PC-9 (cell line): Measurements from ENCODE around the gene PTPN13. TPM values are rescaled to one million over a fixed set of nuclear protein-coding genes. Genes with fewer than 3 reads are reported as not detected.

Experiments
- BruUV-seq: library from RNA; stranded (reverse); fragments of 400-500 nt; replicated peaks from 2 replicates; lab custom pipeline; 2021; lab: Mats Ljungman, UMichigan
- CTCF ChIA-PET: fragments of 300-600 bp; sonication (Branson Sonifier 250); formaldehyde crosslinking; loops from one replicate; lab custom pipeline; 2022; ENCODE audit warnings: antibody characterized with exemption; lab: Charles Lee
- POLR2A ChIA-PET: fragments of 300-600 bp; sonication (Branson Sonifier 250); formaldehyde crosslinking; loops from one replicate; lab custom pipeline; 2022; ENCODE audit warnings: antibody characterized with exemption; ENCODE audit not compliant: unreplicated experiment; lab: Charles Lee
- DNase-seq, 2 experiments: peaks; one replicate each; pipeline versions ENCODE4 v3.0.0 to v3.0.0-alpha.2; 2015 to 2022; ENCODE audit warnings: mixed read lengths in 1 of 2
- H2AFZ ChIP-seq: fragments of 200-600 bp; sonication (generic); 2 replicates; pipeline ENCODE4 v1.8.1; 2017; ENCODE audit warnings: antibody characterized with exemption
- H3F3A ChIP-seq: fragments of 200-600 bp; sonication (generic); 2 replicates; pipeline ENCODE4 v1.8.1; 2017; ENCODE audit warnings: antibody characterized with exemption, mild to moderate bottlenecking, low read depth; ENCODE audit not compliant: insufficient read depth
- H3K27ac ChIP-seq: fragments of 200-600 bp; sonication (generic); 2 replicates; pipeline ENCODE4 v1.6.1; 2016; ENCODE audit warnings: mixed run types
- H3K27me3 ChIP-seq: fragments of 200-600 bp; sonication (generic); 2 replicates; pipeline ENCODE4 v1.6.1; 2016; ENCODE audit warnings: low read depth, mixed run types; ENCODE audit not compliant: insufficient read depth
- H3K36me3 ChIP-seq: fragments of 200-600 bp; sonication (generic); 2 replicates; pipeline ENCODE4 v1.6.1; 2016; ENCODE audit warnings: low read depth, mixed run types
- H3K4me1 ChIP-seq: fragments of 200-600 bp; sonication (generic); replicated peaks from 2 replicates; pipeline ENCODE4 v1.6.1; 2016; ENCODE audit warnings: mixed run types; ENCODE audit not compliant: insufficient read depth
- H3K4me2 ChIP-seq: fragments of 200-600 bp; sonication (generic); 2 replicates; pipeline ENCODE4 v1.6.1; 2017; ENCODE audit warnings: mixed run types
- H3K4me3 ChIP-seq: fragments of 200-600 bp; sonication (generic); 2 replicates; pipeline ENCODE4 v1.6.1; 2016; ENCODE audit warnings: mixed run types
- H3K79me2 ChIP-seq: fragments of 200-600 bp; sonication (generic); 2 replicates; pipeline ENCODE4 v1.6.1; 2017; ENCODE audit warnings: low read depth, mixed run types
- H3K9me2 ChIP-seq: fragments of 200-600 bp; sonication (generic); 2 replicates; pipeline ENCODE4 v1.8.1; 2017; ENCODE audit warnings: mild to moderate bottlenecking; ENCODE audit not compliant: insufficient read depth
- H3K9me3 ChIP-seq: fragments of 200-600 bp; sonication (generic); 2 replicates; pipeline ENCODE4 v1.8.1; 2016; ENCODE audit warnings: low read depth; ENCODE audit not compliant: insufficient read depth
- H4K20me1 ChIP-seq: fragments of 200-600 bp; sonication (generic); 2 replicates; pipeline ENCODE4 v1.8.1; 2017; ENCODE audit not compliant: insufficient read depth
- CTCF ChIP-seq: fragments of 200-600 bp; sonication (generic); conservative IDR thresholded peaks from 2 replicates; pipeline ENCODE4 v1.6.1; 2017; ENCODE audit warnings: mixed run types, antibody characterized with exemption, mild to moderate bottlenecking, moderate library complexity
- EZH2 ChIP-seq: fragments of 200-600 bp; sonication (generic); IDR thresholded peaks from 2 replicates; pipeline ENCODE4 v1.8.0; 2017; ENCODE audit warnings: antibody characterized with exemption, low read depth
- intact Hi-C: fragments of 100-400 bp; cut with micrococcal nuclease; formaldehyde crosslinking; loops from one replicate; pipeline ENCODE4 v1.10.0; 2022; ENCODE audit not compliant: unreplicated experiment
- total RNA-seq: library from RNA; stranded (reverse); gene quantifications from 2 replicates; pipeline ENCODE4 v1.2.3, GENCODE V29; 2021

PTPN13 gene
- total RNA-seq, 1 experiment from 2014 or later, result 6.9 TPM

- intact Hi-C loops, result no loop called here
- H3K4me1 ChIP-seq, result no peaks in the 10 kb centered on the region
- no peak for TF ChIP-seq CTCF
- TF ChIP-seq EZH2, result no peak
- no peak overlapping the region for H3K4me3 ChIP-seq
- H3K4me2 ChIP-seq, result no peak overlapping the region
- ChIA-PET POLR2A (no interaction called here), CTCF (no interaction called here)
- no peak for DNase-seq
- no peaks in the 10 kb centered on the region for H3K9me3 ChIP-seq
- no peaks in the 10 kb centered on the region for H3K36me3 ChIP-seq
- no peak overlapping the region for H2AFZ ChIP-seq
- no peaks in the 10 kb centered on the region for H4K20me1 ChIP-seq
- H3K27me3 ChIP-seq, result no peaks in the 10 kb centered on the region
- no peaks in the 10 kb centered on the region for H3K9me2 ChIP-seq
- no peaks in the 10 kb centered on the region for H3F3A ChIP-seq
- BruUV-seq, result no TSS peak
- no peak overlapping the region for H3K27ac ChIP-seq
- H3K79me2 ChIP-seq, result no peaks in the 10 kb centered on the region
Observed at GRCh38 chr4:86762649-86763048, 168.5 kb downstream of the PTPN13 start.

GRCh38 chr4:86769794-86770193 is 175.7 kb downstream of the PTPN13 start:
- no peaks in the 10 kb centered on the region for H4K20me1 ChIP-seq
- intact Hi-C loops, result no loop called here
- no peak overlapping the region for H3K4me3 ChIP-seq
- no peaks in the 10 kb centered on the region for H3K79me2 ChIP-seq
- TF ChIP-seq EZH2 (no peak), CTCF (no peak)
- no peaks in the 10 kb centered on the region for H3K9me3 ChIP-seq
- no peaks in the 10 kb centered on the region for H3F3A ChIP-seq
- no peak for DNase-seq
- H3K27ac ChIP-seq, result no peak overlapping the region
- H3K27me3 ChIP-seq, result no peaks in the 10 kb centered on the region
- no peaks in the 10 kb centered on the region for H3K4me1 ChIP-seq
- H3K9me2 ChIP-seq, result no peaks in the 10 kb centered on the region
- ChIA-PET POLR2A (interaction anchor here (0.5 kb wide), 1 partner anchor 45 kb away, joined by 9 read pairs; no protein-coding TSS in a partner anchor), CTCF (no interaction called here)
- no peaks in the 10 kb centered on the region for H3K36me3 ChIP-seq
- H3K4me2 ChIP-seq, result no peak overlapping the region
- BruUV-seq, result no TSS peak
- no peak overlapping the region for H2AFZ ChIP-seq

GRCh38 chr4:86771141-86771540 is 177.0 kb downstream of the PTPN13 start:
- TF ChIP-seq CTCF (no peak), EZH2 (no peak)
- ChIA-PET POLR2A (no interaction called here), CTCF (interaction anchor here (0.5 kb wide), 1 partner anchor 68 kb away, joined by 5 read pairs; no protein-coding TSS in a partner anchor)
- Histone ChIP-seq H3K27me3 (no peaks in the 10 kb centered on the region), H3K79me2 (no peaks in the 10 kb centered on the region), H3K27ac (no peak overlapping the region), H3K9me2 (no peaks in the 10 kb centered on the region), H3K4me3 (no peak overlapping the region), H3K4me2 (no peak overlapping the region), H2AFZ (no peak overlapping the region), H3K36me3 (no peaks in the 10 kb centered on the region), H4K20me1 (no peaks in the 10 kb centered on the region), H3K4me1 (no peaks in the 10 kb centered on the region), H3F3A (no peaks in the 10 kb centered on the region), H3K9me3 (no peaks in the 10 kb centered on the region)
- intact Hi-C loops, result no loop called here
- BruUV-seq, result no TSS peak
- no peak for DNase-seq
